Left kidney (tissue), 2 donors: ENCODE measurements around the gene FARP1. TPM values are rescaled to one million over a fixed set of nuclear protein-coding genes. Genes with fewer than 3 reads are reported as not detected.

Experiments used
- DNase-seq: peaks from one replicate; pipeline ENCODE4 v3.0.0-alpha.2; 2013
- polyA plus RNA-seq: library from polyadenylated mRNA; unstranded; fragments of 120-200 nt; gene quantifications from one replicate; pipeline ENCODE4 v1.2.1, GENCODE V29; 2013; ENCODE audit not compliant: insufficient read length

Gene FARP1
- polyA plus RNA-seq, 1 donor: 298 TPM

- no peak for DNase-seq
Measured at GRCh38 chr13:98308086-98308911, 165.4 kb downstream of the FARP1 start.

GRCh38 chr13:98309569-98310335 is 166.9 kb downstream of the FARP1 start:
- no peak for DNase-seq

GRCh38 chr13:98310485-98311199 is 167.7 kb downstream of the FARP1 start:
- DNase-seq: no peak

- DNase-seq: no peak
Measured at GRCh38 chr13:98311200-98311548, 168.3 kb downstream of the FARP1 start.

GRCh38 chr13:98312606-98313005 is 169.7 kb downstream of the FARP1 start:
- DNase-seq: no peak

GRCh38 chr13:98313023-98313921 is 170.4 kb downstream of the FARP1 start:
- no peak for DNase-seq

GRCh38 chr13:98313922-98314292 is 171.0 kb downstream of the FARP1 start:
- DNase-seq: no peak

- DNase-seq: no peak
Measured at GRCh38 chr13:98315466-98315865, 172.6 kb downstream of the FARP1 start.

GRCh38 chr13:98315902-98316301 is 173.0 kb downstream of the FARP1 start:
- DNase-seq: no peak

GRCh38 chr13:98317573-98318171 is 174.8 kb downstream of the FARP1 start:
- no peak for DNase-seq

GRCh38 chr13:98318263-98318878 is 175.5 kb downstream of the FARP1 start:
- no peak for DNase-seq

GRCh38 chr13:98320561-98321105 is 177.7 kb downstream of the FARP1 start:
- no peak for DNase-seq

- DNase-seq: no peak
Measured at GRCh38 chr13:98321395-98321794, 178.5 kb downstream of the FARP1 start.

- DNase-seq: no peak
Measured at GRCh38 chr13:98322091-98322718, 179.3 kb downstream of the FARP1 start.

- DNase-seq: no peak
Measured at GRCh38 chr13:98324105-98324504, 181.2 kb downstream of the FARP1 start.

GRCh38 chr13:98325724-98326123 is 182.8 kb downstream of the FARP1 start:
- no peak for DNase-seq

- DNase-seq: no peak
Measured at GRCh38 chr13:98326291-98326690, 183.4 kb downstream of the FARP1 start.

- DNase-seq: peak; percentile 75
Measured at GRCh38 chr13:98327371-98328270, 184.7 kb downstream of the FARP1 start.

GRCh38 chr13:98328511-98328910 is 185.6 kb downstream of the FARP1 start:
- no peak for DNase-seq
